GM18511 (cell line): ENCODE results near the gene PIAS4.

Experiments used
- ATAC-seq: cut with Tn5 transposase; IDR thresholded peaks from one replicate; pipeline ENCODE4 v1.9.1; 2021; ENCODE audit warnings: mild to moderate bottlenecking, moderate library complexity; ENCODE audit not compliant: unreplicated experiment

Gene PIAS4

GRCh38 chr19:4019578-4019977, 12.0 kb downstream of the PIAS4 start:
- no peak for ATAC-seq

GRCh38 chr19:4023600-4024398, 16.3 kb downstream of the PIAS4 start:
- ATAC-seq = no peak

- no peak for ATAC-seq
Measured at GRCh38 chr19:4025317-4025716, 17.8 kb downstream of the PIAS4 start.

- no peak for ATAC-seq
Measured at GRCh38 chr19:4027146-4027545, 19.6 kb downstream of the PIAS4 start.

- no peak for ATAC-seq
Measured at GRCh38 chr19:4028334-4029246, 21.1 kb downstream of the PIAS4 start.

- ATAC-seq = no peak
Measured at GRCh38 chr19:4029247-4029614, 21.7 kb downstream of the PIAS4 start.

- no peak for ATAC-seq
Measured at GRCh38 chr19:4030552-4030951, 23.0 kb downstream of the PIAS4 start.

GRCh38 chr19:4030981-4031380, 23.4 kb downstream of the PIAS4 start:
- ATAC-seq = no peak

GRCh38 chr19:4031420-4031819, 23.9 kb downstream of the PIAS4 start:
- ATAC-seq = no peak

- ATAC-seq = no peak
Measured at GRCh38 chr19:4032436-4032835, 24.9 kb downstream of the PIAS4 start.

- no peak for ATAC-seq
Measured at GRCh38 chr19:4033028-4033956, 25.8 kb downstream of the PIAS4 start.

GRCh38 chr19:4034048-4035017, 26.8 kb downstream of the PIAS4 start:
- no peak for ATAC-seq

GRCh38 chr19:4035018-4035566, 27.6 kb downstream of the PIAS4 start:
- ATAC-seq = no peak

GRCh38 chr19:4035582-4035981, 28.0 kb downstream of the PIAS4 start:
- no peak for ATAC-seq

GRCh38 chr19:4036576-4037300, 29.2 kb downstream of the PIAS4 start:
- ATAC-seq = no peak

GRCh38 chr19:4037301-4037949, 29.9 kb downstream of the PIAS4 start:
- no peak for ATAC-seq

- ATAC-seq = no peak
Measured at GRCh38 chr19:4038057-4038456, 30.5 kb downstream of the PIAS4 start.

GRCh38 chr19:4038661-4039423, 31.3 kb downstream of the PIAS4 start:
- no peak for ATAC-seq
